Activated naive CD4-positive, alpha-beta T cell treated with Interleukin-2 at 50 U/mL for 16 hours (primary cell): ENCODE data around the gene ZNF391.
"Not testable (repeated sequence)": the region's sequence is repeated elsewhere in the genome, so short reads cannot be mapped to it uniquely, and the experiment has no call there.

Experiments used
- DNase-seq: peaks from one replicate; pipeline ENCODE4 v3.0.0-alpha.2; 2020

ZNF391 gene

DNA sequence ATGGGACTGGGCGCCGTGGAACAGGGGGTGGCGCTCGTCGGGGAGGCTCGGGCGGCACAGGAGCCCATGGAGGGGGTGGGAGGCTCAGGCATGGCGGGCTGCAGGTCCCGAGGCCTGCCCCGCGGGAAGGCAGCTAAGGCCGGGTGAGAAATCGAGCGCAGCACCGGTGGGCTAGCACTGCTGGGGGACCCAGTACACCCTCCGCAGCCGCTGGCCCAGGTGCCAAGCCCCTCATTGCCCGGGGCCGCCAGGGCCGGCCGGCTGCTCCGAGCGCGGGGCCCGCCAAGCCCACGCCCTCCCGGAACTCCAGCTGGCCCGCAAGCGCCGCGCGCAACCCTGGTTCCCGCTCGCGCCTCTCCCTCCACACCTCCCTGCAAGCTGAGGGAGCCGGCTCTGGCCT is 36.3 kb downstream of the ZNF391 start:
- DNase-seq: not testable (repeated sequence)

GRCh38 chr6:27426045-27426620 is 37.6 kb downstream of the ZNF391 start:
- DNase-seq: no peak

DNA sequence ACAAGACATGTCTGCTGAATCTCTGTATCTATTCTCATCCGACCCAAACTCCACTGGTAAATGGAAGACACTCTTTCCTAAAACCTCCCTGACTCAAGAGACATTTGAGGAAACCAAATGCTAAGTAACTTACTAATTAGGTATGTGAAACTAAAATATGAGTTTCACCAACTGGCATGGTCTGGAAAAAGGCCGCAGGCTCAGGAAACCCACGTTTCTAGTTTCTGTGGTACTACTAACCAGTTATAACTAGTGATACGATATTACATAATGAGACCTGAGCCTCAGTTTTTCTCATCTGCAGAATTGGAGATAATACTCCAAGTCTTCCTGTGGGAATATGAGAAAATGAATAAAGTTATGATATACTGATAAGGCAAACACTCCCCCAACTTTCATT is 39.9 kb downstream of the ZNF391 start:
- DNase-seq: no peak

GRCh38 chr6:27428966-27429365 is 40.4 kb downstream of the ZNF391 start:
- no peak for DNase-seq

DNA sequence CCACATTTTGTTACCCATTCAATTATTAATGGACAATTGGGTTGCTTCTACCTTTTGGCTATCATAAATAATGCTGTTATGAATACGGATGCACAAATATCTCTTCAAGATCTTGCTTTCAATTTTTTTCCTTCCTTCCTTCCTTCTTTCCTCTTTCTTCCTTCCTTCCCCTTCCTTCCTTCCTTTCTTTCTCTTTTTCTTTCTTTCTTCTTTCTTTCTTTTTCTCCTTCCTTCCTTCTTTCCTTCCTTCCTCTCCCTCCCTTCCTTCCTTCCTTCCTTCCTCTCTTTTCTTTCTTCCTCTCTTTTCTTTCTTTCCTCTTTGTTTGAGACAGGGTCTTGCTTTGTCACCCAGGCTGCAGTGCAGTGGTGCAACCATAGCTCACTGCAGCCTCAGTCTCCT is 45.2 kb downstream of the ZNF391 start:
- DNase-seq: no peak

DNA sequence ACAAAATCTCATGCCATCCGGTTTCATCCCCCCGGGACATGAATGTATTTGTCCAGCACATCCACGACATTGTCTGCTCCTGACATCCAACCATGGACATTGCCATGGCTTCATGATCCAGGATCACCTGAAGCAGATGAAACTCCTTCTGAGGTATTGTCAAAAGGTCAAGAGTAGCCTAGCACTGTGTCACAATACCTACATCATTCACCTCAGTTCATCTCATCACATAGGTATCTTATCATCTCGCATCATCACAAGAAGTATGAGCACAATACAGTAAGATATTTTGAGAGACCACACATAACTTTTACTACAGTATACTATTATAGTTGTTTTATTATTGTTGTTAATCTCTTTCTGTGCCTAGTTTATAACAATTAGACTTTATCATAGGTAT is 50.8 kb downstream of the ZNF391 start:
- DNase-seq: no peak

DNA sequence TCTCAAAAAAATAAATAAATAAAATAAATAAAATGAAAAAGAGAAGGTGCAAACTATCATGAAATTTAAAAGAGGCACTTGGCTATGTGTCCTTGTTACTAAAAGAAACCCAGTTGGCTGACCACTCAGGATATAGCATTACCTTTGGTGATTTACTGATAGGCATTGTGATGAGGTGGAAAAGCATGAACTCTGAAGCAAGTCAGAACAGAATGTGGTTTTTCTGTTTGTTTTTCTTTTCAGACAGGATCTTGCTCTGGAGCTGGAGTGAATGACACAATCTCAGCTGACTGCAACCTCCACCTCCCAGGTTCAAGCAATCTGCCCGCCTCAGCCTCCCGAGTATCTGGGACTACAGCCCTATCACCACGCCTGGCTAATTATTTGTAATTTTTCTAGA is 52.4 kb downstream of the ZNF391 start:
- DNase-seq: no peak

- DNase-seq: no peak
Measured at GRCh38 chr6:27442932-27443331, 54.4 kb downstream of the ZNF391 start.

DNA sequence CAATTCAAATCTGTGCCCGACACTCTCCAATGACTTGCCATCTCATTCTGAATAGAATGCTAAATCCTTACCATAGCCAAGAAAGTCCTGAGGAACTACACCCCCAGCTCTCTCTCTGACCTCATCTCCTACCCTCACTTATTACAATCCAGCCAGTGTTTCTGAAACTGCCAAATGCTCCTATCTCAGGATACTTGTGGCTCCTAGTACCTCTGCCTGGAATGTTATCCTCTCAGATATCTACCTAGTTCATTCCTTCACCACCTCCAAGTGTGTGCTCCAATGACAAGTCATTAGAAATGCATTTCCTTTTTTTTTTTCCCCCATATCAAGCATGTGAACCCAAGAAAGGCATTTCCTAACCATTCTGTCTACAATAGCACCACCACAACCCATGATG is 59.9 kb downstream of the ZNF391 start:
- no peak for DNase-seq

GRCh38 chr6:27451660-27452390 is 63.3 kb downstream of the ZNF391 start:
- no peak for DNase-seq

- no peak for DNase-seq
Measured at GRCh38 chr6:27452496-27452897, 63.9 kb downstream of the ZNF391 start.
